Measurements from ENCODE around the gene THSD7B. TPM values are rescaled to one million over a fixed set of nuclear protein-coding genes. Genes with fewer than 3 reads are reported as not detected.

The THSD7B gene
- polyA plus RNA-seq, 1 experiment: not detected

DNA sequence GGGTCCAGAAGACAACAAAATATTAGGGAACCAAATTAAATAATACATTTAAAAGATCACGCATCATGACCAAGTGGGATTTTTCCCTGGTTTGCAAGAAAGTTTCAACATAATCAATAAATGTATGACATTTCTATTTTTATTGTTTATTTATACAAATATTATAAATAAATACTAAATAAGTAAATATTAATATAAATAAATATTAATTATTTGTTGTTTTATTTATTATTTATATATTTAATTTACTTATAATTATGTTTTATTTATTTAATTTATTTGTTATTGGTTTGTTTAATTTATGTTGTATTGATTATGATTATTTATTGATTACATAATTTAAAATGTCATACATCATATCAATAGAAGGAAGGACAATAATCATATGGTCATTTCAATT lies 956.4 kb downstream of the THSD7B start:
- TF ChIP-seq, protein P1, sequence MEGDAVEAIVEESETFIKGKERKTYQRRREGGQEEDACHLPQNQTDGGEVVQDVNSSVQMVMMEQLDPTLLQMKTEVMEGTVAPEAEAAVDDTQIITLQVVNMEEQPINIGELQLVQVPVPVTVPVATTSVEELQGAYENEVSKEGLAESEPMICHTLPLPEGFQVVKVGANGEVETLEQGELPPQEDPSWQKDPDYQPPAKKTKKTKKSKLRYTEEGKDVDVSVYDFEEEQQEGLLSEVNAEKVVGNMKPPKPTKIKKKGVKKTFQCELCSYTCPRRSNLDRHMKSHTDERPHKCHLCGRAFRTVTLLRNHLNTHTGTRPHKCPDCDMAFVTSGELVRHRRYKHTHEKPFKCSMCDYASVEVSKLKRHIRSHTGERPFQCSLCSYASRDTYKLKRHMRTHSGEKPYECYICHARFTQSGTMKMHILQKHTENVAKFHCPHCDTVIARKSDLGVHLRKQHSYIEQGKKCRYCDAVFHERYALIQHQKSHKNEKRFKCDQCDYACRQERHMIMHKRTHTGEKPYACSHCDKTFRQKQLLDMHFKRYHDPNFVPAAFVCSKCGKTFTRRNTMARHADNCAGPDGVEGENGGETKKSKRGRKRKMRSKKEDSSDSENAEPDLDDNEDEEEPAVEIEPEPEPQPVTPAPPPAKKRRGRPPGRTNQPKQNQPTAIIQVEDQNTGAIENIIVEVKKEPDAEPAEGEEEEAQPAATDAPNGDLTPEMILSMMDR (IDR thresholded peaks at IDR 0.05; ENCODE audit: low read depth, low read length): no peak
- no peaks in the 10 kb centered on the region for H3K27me3 ChIP-seq (ENCODE audit: control insufficient read depth, insufficient read depth, low read length)
- no peak overlapping the region for H3K27ac ChIP-seq (ENCODE audit: low read depth, low read length)
- CTCF ChIA-PET: no interaction called here
- no peak overlapping the region for H3K4me3 ChIP-seq (ENCODE audit: low read depth, low read length)
- H3K9me3 ChIP-seq (ENCODE audit: control insufficient read depth, insufficient read depth, low read length): no peaks in the 10 kb centered on the region; the same call in none of the 2 replicates
- no peak for DNase-seq (ENCODE audit: low read depth, low spot score)
- POLR2A ChIA-PET: no interaction called here

DNA sequence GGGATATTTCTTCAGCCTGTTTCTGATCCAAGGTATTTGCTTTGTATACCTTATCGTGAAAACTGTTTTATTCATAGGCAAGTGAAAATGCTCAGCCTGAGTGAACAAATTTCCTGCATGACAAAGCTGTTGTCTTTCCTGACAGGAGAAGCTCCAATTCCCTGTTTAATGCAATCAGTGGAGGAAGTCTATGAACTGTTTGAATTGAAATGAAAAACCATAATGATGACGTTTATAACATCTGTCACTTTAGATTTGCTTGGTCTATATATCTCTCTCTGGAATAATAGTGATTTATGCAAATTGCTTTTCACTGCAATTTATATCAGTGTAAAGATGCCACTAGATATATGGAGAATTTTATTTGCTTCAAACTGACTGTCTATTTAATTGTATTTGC lies 959.6 kb downstream of the THSD7B start:
- no peaks in the 10 kb centered on the region for H3K27me3 ChIP-seq (ENCODE audit: control insufficient read depth, insufficient read depth, low read length)
- DNase-seq (ENCODE audit: low read depth, low spot score): no peak
- TF ChIP-seq, protein P1 (IDR thresholded peaks at IDR 0.05; ENCODE audit: low read depth, low read length): no peak
- POLR2A ChIA-PET: no interaction called here
- H3K9me3 ChIP-seq (ENCODE audit: control insufficient read depth, insufficient read depth, low read length): no peaks in the 10 kb centered on the region; the same call in 1 of the 2 replicates
- H3K4me3 ChIP-seq (ENCODE audit: low read depth, low read length): no peak overlapping the region
- no peak overlapping the region for H3K27ac ChIP-seq (ENCODE audit: low read depth, low read length)
- CTCF ChIA-PET: no interaction called here

Small RNA genes within 50 kb of the gene (small RNA-seq; reads per million reads assigned to genes)
- gene RF00019 (ENCODE audit: insufficient read length, low read depth) (not detected), gene RNA5SP105 (ENCODE audit: insufficient read length, low read depth) (not detected)

All from AG04450 (cell line).